H1 (cell line): Measurements from ENCODE around the gene EVC2. TPM values are rescaled to one million over a fixed set of nuclear protein-coding genes. Genes with fewer than 3 reads are reported as not detected.

ENCODE experiments used
- SAP30 ChIP-seq: fragments of 300-600 bp; sonication (generic); IDR thresholded peaks from 2 replicates; pipeline ENCODE4 v1.7.1; 2012; ENCODE audit warnings: low read length, moderate library complexity, mild to moderate bottlenecking, inconsistent platforms; ENCODE audit not compliant: insufficient read depth, insufficient replicate concordance
- polyA plus RNA-seq, 7 experiments: library from polyadenylated mRNA; depleted of rRNA in 3 of 7; stranded (reverse) in 5 of 7; unstranded in 2 of 7; fragments of >200 nt in 5 of 7; fragments of 200-250 nt in 2 of 7; gene quantifications; 1 replicate in 5 of 7; 2 replicates in 1 of 7; 4 replicates in 1 of 7; pipeline versions ENCODE4 v1.2.1 to v1.2.3, GENCODE V29; 2011 to 2013; ENCODE audit warnings: missing spikeins in 2 of 7, mixed read lengths in 2 of 7
- total RNA-seq: library from RNA; stranded (reverse); fragmentation: NEBNext Ultra II Directional; extraction: Animal tissue kit (Norgen Biotek cat#: 25700); gene quantifications from 2 replicates; pipeline ENCODE4 v1.2.1, GENCODE V29; 2021

EVC2 gene
- total and polyA plus RNA-seq, 2 of the 8 experiments (the other 6 are each of a cell fraction or from before 2014, with no cell fraction given) = 0.73 to 5.9 TPM

DNA sequence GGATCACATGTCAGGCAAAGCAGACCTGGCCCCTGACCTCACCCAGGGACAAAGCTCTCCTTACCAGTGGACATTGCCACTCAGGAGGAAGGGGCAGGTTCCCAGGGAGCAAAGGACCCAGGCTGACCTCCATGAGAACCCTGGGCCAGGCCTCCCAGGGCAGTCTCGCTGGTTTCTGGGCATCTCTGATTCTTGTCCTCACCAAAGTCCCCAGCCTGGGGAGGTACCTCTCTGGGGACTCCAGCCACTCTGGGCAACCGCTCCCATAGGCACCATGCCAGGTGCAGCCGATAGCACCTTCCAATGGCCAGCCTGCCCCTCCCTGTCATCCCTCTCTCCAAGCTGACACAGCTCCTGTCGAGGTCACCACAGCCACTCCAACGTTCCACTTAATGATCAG is 7.9 kb downstream of the EVC2 start (continued):
- TF ChIP-seq SAP30 = no peak
